GM23248 (cell line): Measurements from ENCODE around the gene ADAMTSL3. TPM values are rescaled to one million over a fixed set of nuclear protein-coding genes. Genes with fewer than 3 reads are reported as not detected.
"Not testable (repeated sequence)": the region's sequence is repeated elsewhere in the genome, so short reads cannot be mapped to it uniquely, and the experiment has no call there.

ENCODE experiments used
- DNase-seq: peaks from one replicate; pipeline ENCODE4 v3.0.0-alpha.2; 2015
- H2AFZ ChIP-seq: fragments of 200-600 bp; sonication (generic); 2 replicates; pipeline ENCODE4 v1.6.1; 2016; ENCODE audit warnings: antibody characterized with exemption
- H3F3A ChIP-seq: fragments of 200-600 bp; sonication (generic); 2 replicates; pipeline ENCODE4 v1.6.1; 2016; ENCODE audit warnings: mild to moderate bottlenecking, antibody characterized with exemption, mixed run types; ENCODE audit not compliant: insufficient read depth
- H3K27ac ChIP-seq: fragments of 200-600 bp; sonication (generic); 2 replicates; pipeline ENCODE4 v1.5.1; 2016; ENCODE audit warnings: mild to moderate bottlenecking
- H3K27me3 ChIP-seq: fragments of 200-600 bp; sonication (generic); replicated peaks from 2 replicates; pipeline ENCODE4 v1.6.1; 2016; ENCODE audit warnings: mild to moderate bottlenecking; ENCODE audit not compliant: insufficient read depth
- H3K36me3 ChIP-seq: fragments of 200-600 bp; sonication (generic); 2 replicates; pipeline ENCODE4 v1.6.1; 2016; ENCODE audit warnings: low read depth, mild to moderate bottlenecking
- H3K4me1 ChIP-seq: fragments of 200-600 bp; sonication (generic); 2 replicates; pipeline ENCODE4 v1.6.1; 2016; ENCODE audit warnings: mild to moderate bottlenecking; ENCODE audit not compliant: insufficient read depth
- H3K4me2 ChIP-seq: fragments of 200-600 bp; sonication (generic); one replicate; pipeline ENCODE4 v1.6.1; 2016; ENCODE audit warnings: mild to moderate bottlenecking; ENCODE audit not compliant: unreplicated experiment
- H3K4me3 ChIP-seq: fragments of 200-600 bp; sonication (generic); 2 replicates; pipeline ENCODE4 v1.5.1; 2016; ENCODE audit warnings: mild to moderate bottlenecking
- H3K79me2 ChIP-seq: fragments of 200-600 bp; sonication (generic); 2 replicates; pipeline ENCODE4 v1.6.1; 2016; ENCODE audit warnings: mild to moderate bottlenecking; ENCODE audit not compliant: insufficient read depth
- H3K9ac ChIP-seq: fragments of 200-600 bp; sonication (generic); 2 replicates; pipeline ENCODE4 v1.6.1; 2016; ENCODE audit warnings: mild to moderate bottlenecking
- H3K9me2 ChIP-seq: fragments of 200-600 bp; sonication (generic); 2 replicates; pipeline ENCODE4 v1.6.1; 2016; ENCODE audit warnings: mixed run types, mild to moderate bottlenecking, moderate library complexity; ENCODE audit not compliant: insufficient read depth
- H3K9me3 ChIP-seq: fragments of 200-600 bp; sonication (generic); one replicate; pipeline ENCODE4 v1.6.1; 2017; ENCODE audit warnings: low read depth
- H4K20me1 ChIP-seq: fragments of 200-600 bp; sonication (generic); 2 replicates; pipeline ENCODE4 v1.6.0; 2016; ENCODE audit not compliant: insufficient read depth
- EZH2 ChIP-seq: fragments of 200-600 bp; sonication (generic); IDR thresholded peaks from 2 replicates; pipeline ENCODE4 v1.6.1; 2018; ENCODE audit warnings: antibody characterized with exemption, mild to moderate bottlenecking; ENCODE audit not compliant: insufficient read depth, poor library complexity, severe bottlenecking
- EZH2phosphoT487 ChIP-seq: fragments of 200-600 bp; sonication (generic); IDR thresholded peaks from 2 replicates; pipeline ENCODE4 v1.6.1; 2018; ENCODE audit warnings: antibody characterized with exemption, moderate library complexity, mild to moderate bottlenecking, low read depth; ENCODE audit not compliant: insufficient read depth
- WGBS, 2 experiments: methylation state at CpG; one replicate each; pipeline ENCODE4 v1.1.6; 2015 to 2017; ENCODE audit warnings: low lambda C conversion rate in 2 of 2, low coverage in 1 of 2; ENCODE audit errors: missing lambda C conversion rate in 2 of 2; 5-methylcytosine and 5-hydroxymethylcytosine counted together
- in situ Hi-C: fragments of 300-500 bp; cut with MboI; formaldehyde crosslinking; loops from 2 replicates; pipeline ENCODE4 v1.15.0; 2020
- polyA plus RNA-seq: library from polyadenylated mRNA; unstranded; fragments of >200 nt; fragmentation: Nextera tagmentation; extraction: Ambion mirVana; gene quantifications from 2 replicates; pipeline ENCODE4 v1.2.1, GENCODE V29; 2016
- total RNA-seq: library from RNA; depleted of rRNA; stranded (reverse); fragments of >200 nt; shearing (Covaris generic); gene quantifications from 2 replicates; pipeline ENCODE4 v1.2.3, GENCODE V29; 2014

The ADAMTSL3 gene
- total and polyA plus RNA-seq, 2 experiments from 2014 or later: not detected

DNA sequence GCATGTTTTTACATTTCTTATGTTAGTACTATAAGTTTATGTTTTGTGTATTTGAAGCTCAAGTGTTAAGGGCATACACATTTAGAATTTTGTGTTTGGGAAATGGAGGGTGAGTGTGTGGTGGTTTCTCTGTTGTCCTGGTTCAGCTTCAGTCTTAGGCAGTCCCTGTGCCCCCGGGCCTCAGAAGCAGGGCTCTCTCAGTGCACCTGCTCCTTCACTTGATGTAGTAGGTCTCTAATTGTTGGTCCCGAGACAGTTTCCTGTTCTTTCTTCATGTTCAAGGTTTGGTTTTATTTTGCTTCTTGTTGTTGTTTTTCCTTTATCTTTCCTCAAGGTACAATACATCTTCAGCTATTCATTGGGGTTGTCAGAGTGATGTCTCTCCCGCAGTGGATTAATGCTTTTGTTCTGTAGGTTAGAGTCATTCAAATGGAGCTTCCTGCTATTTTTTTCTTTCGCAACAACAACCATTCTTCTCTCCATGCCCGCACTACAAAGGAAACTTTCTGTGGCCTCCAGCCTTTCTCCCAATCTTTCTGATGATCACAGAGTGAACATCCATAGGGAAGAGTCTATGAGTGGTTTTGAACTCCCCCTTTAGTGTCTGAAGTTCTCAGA, 403.9 kb downstream of the ADAMTSL3 start:
- H3K9ac ChIP-seq: no peak overlapping the region
- no peak overlapping the region for H2AFZ ChIP-seq
- TF ChIP-seq EZH2 (no peak), EZH2phosphoT487 (no peak)
- in situ Hi-C loops: no loop called here
- H4K20me1 ChIP-seq: no peaks in the 10 kb centered on the region
- no peaks in the 10 kb centered on the region for H3F3A ChIP-seq
- 15 to 22% methylated on average over 5 of the region's 5 CpGs for WGBS, 2 experiments
- no peak overlapping the region for H3K4me2 ChIP-seq
- no peak overlapping the region for H3K4me3 ChIP-seq
- H3K27me3 ChIP-seq: no peaks in the 10 kb centered on the region
- peaks cover 5% of the 10 kb centered on the region for H3K9me3 ChIP-seq
- no peaks in the 10 kb centered on the region for H3K36me3 ChIP-seq
- H3K79me2 ChIP-seq: no peaks in the 10 kb centered on the region
- H3K9me2 ChIP-seq: no peaks in the 10 kb centered on the region
- no peaks in the 10 kb centered on the region for H3K4me1 ChIP-seq
- H3K27ac ChIP-seq: no peak overlapping the region
- no peak for DNase-seq

DNA sequence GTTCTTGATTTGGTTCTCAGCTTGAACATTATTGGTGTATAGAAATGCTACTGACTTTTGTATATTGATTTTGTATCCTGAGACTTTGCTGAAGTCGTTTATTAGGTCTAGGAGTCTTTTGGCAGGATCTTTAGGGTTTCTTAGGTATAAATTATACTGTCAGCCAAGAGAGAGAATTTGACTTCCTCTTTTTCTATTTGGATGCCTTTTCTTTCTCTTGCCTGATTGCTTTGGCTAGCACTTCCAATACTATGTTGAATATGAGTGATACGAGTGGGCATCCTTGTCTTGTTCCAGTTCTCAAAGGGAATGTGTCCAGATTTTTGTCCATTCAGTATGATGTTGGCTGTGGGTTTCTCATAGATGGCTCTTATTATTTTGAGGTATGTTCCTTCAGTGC, 409.8 kb downstream of the ADAMTSL3 start:
- DNase-seq, H4K20me1 ChIP-seq, H2AFZ ChIP-seq, H3K4me1 ChIP-seq, H3K9ac ChIP-seq, H3K9me3 ChIP-seq, H3K27me3 ChIP-seq, H3K4me3 ChIP-seq, H3K4me2 ChIP-seq, H3K27ac ChIP-seq, H3K9me2 ChIP-seq, in situ Hi-C loops, H3K36me3 ChIP-seq, H3F3A ChIP-seq, H3K79me2 ChIP-seq: not testable (repeated sequence)
- 7 to 10% methylated on average over 2 of the region's 2 CpGs for WGBS, 2 experiments

DNA sequence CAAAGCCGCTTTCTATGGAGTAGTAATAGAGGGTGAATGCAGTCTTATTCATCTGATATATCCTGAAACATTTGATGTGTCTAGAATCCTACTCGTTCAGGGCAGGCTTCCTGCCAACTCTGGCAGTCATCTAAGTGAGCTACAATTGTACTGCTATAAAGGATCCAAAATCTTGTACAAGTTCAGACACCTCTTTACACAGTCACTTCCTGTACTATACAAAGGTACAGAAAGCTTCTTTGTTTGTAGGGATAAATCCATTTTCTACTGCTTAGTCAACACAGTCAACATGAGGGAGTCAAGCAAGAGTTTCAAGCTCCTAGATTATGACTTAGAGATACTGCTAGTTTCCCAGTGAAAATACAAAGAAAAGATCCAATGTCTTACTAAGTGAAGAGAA, 414.8 kb downstream of the ADAMTSL3 start:
- 2 to 15% methylated on average over 2 of the region's 2 CpGs for WGBS, 2 experiments
- H3K4me2 ChIP-seq, H3K4me1 ChIP-seq, DNase-seq, H3K4me3 ChIP-seq, H4K20me1 ChIP-seq, H3K9me2 ChIP-seq, H3K27me3 ChIP-seq, H3K9me3 ChIP-seq, H2AFZ ChIP-seq, in situ Hi-C loops, H3F3A ChIP-seq, H3K79me2 ChIP-seq, H3K27ac ChIP-seq, H3K9ac ChIP-seq, H3K36me3 ChIP-seq: not testable (repeated sequence)

DNA sequence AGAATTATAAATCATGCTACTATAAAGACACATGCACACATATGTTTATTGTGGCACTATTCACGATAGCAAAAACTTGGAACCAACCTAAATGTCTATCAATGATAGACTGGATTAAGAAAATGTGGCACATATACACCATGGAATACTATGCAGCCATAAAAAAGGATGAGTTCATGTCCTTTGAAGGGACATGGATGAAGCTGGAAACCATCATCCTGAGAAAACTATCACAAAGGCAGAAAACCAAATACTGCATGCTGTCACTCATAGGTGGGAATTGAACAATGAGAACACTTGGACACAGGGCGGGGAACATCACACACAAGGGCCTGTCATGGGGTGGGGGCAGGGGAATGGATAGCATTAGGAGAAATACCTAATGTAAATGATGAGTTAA, 424.1 kb downstream of the ADAMTSL3 start:
- H3K9ac ChIP-seq, H3K27me3 ChIP-seq, H2AFZ ChIP-seq, H4K20me1 ChIP-seq, H3K9me3 ChIP-seq, H3K79me2 ChIP-seq, H3K27ac ChIP-seq, in situ Hi-C loops, DNase-seq, H3K4me1 ChIP-seq, H3F3A ChIP-seq, H3K4me2 ChIP-seq, H3K9me2 ChIP-seq, H3K36me3 ChIP-seq, H3K4me3 ChIP-seq: not testable (repeated sequence)
- 36 to 39% methylated on average over 2 of the region's 2 CpGs for WGBS, 2 experiments

DNA sequence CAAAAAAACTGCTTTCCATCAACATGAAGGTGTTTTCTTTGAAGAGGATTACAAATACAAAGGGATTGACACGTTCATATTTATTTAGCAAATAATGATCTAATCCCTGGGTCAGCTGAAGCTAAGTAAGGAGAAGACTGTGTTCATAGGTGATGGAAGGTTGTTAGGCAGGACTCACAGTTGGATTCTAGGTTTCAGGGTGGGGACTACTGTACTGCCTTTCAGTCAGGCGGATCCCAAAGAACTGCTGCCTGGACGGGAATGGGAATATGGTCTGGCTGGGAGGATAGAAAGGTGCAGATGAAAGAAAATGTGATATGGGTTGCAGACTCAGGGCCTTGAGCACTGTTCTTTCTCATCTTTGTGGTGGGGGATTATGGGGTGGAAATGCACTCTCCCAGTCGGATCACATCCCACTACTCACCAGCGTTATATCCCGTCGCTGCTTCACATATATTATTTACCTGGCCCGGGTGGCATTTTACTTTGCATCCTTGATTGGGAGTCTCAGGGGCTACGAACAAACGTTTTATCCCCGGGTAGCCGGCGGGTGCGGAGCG, 425.5 kb downstream of the ADAMTSL3 start:
- not testable (repeated sequence) for H2AFZ ChIP-seq

More for the DNA sequence above, 425.5 kb downstream of the ADAMTSL3 start:
- WGBS, 2 experiments: 15 to 20% methylated on average over 15 of the region's 15 CpGs
- H3K36me3 ChIP-seq, H3K79me2 ChIP-seq, H3K9me2 ChIP-seq, H3K9me3 ChIP-seq, H4K20me1 ChIP-seq, H3K4me2 ChIP-seq, H3K9ac ChIP-seq, H3F3A ChIP-seq, H3K4me3 ChIP-seq, H3K4me1 ChIP-seq, DNase-seq, in situ Hi-C loops, H3K27ac ChIP-seq: not testable (repeated sequence)
- H3K27me3 ChIP-seq: peaks cover 12% of the 10 kb centered on the region; the same call in 1 of the 2 replicates
